ENCODE data around the gene ZNF414.

ZNF414 gene

GRCh38 chr19:8463365-8463764 is 50.6 kb downstream of the ZNF414 start:
- TF ChIP-seq ZNF8 (CRISPR knock-in tag; IDR thresholded peaks at IDR 0.05) (no peak), ESRRG (CRISPR knock-in tag; IDR thresholded peaks at IDR 0.05) (no peak), ZFP30 (CRISPR knock-in tag; IDR thresholded peaks at IDR 0.05) (no peak), GLIS3 (CRISPR knock-in tag; IDR thresholded peaks at IDR 0.05) (no peak), BACH2 (CRISPR knock-in tag; IDR thresholded peaks at IDR 0.05; ENCODE audit: borderline replicate concordance) (no peak), OSR1 (CRISPR knock-in tag; IDR thresholded peaks at IDR 0.05) (no peak), ZNF70 (CRISPR knock-in tag; IDR thresholded peaks at IDR 0.05) (no peak), PPARA (CRISPR knock-in tag; IDR thresholded peaks at IDR 0.05; ENCODE audit: borderline replicate concordance) (no peak), RARB (CRISPR knock-in tag; IDR thresholded peaks at IDR 0.05) (no peak), TCF4 (CRISPR knock-in tag; IDR thresholded peaks at IDR 0.05; ENCODE audit: borderline replicate concordance) (no peak), POU6F1 (CRISPR knock-in tag; IDR thresholded peaks at IDR 0.05; ENCODE audit: borderline replicate concordance, low read depth) (no peak), PATZ1 (CRISPR knock-in tag; IDR thresholded peaks at IDR 0.05; ENCODE audit: borderline replicate concordance) (no peak), CSRNP3 (CRISPR knock-in tag; IDR thresholded peaks at IDR 0.05) (no peak), CSDC2 (CRISPR knock-in tag; IDR thresholded peaks at IDR 0.05) (no peak), ZFP3 (CRISPR knock-in tag; IDR thresholded peaks at IDR 0.05) (no peak), ISL1 (CRISPR knock-in tag; IDR thresholded peaks at IDR 0.05) (no peak)

GRCh38 chr19:8462571-8462970 is 51.4 kb downstream of the ZNF414 start:
- ATAC-seq = no peak
- TF ChIP-seq ZNF565 (CRISPR knock-in tag; conservative IDR thresholded peaks at IDR 0.05; ENCODE audit: low read depth) (no peak), ESRRG (CRISPR knock-in tag; IDR thresholded peaks at IDR 0.05) (no peak), GLIS3 (CRISPR knock-in tag; IDR thresholded peaks at IDR 0.05) (no peak), BACH2 (CRISPR knock-in tag; IDR thresholded peaks at IDR 0.05; ENCODE audit: borderline replicate concordance) (no peak), PPARA (CRISPR knock-in tag; IDR thresholded peaks at IDR 0.05; ENCODE audit: borderline replicate concordance) (no peak), ZFP30 (CRISPR knock-in tag; IDR thresholded peaks at IDR 0.05) (no peak), ZC3H10 (CRISPR knock-in tag; IDR thresholded peaks at IDR 0.05) (no peak), RARB (CRISPR knock-in tag; IDR thresholded peaks at IDR 0.05) (no peak), TCF4 (CRISPR knock-in tag; IDR thresholded peaks at IDR 0.05; ENCODE audit: borderline replicate concordance) (no peak), TSHZ2 (CRISPR knock-in tag; IDR thresholded peaks at IDR 0.05) (no peak), CREB5 (CRISPR knock-in tag; IDR thresholded peaks at IDR 0.05; ENCODE audit: low read depth) (no peak), TOX (CRISPR knock-in tag; IDR thresholded peaks at IDR 0.05; ENCODE audit: borderline replicate concordance) (no peak), PATZ1 (CRISPR knock-in tag; IDR thresholded peaks at IDR 0.05; ENCODE audit: borderline replicate concordance) (no peak), CSRNP3 (CRISPR knock-in tag; IDR thresholded peaks at IDR 0.05) (no peak), OSR1 (CRISPR knock-in tag; IDR thresholded peaks at IDR 0.05) (no peak), ISL1 (CRISPR knock-in tag; IDR thresholded peaks at IDR 0.05) (no peak), ZNF70 (CRISPR knock-in tag; IDR thresholded peaks at IDR 0.05) (no peak)

More at GRCh38 chr19:8463365-8463764, 50.6 kb downstream of the ZNF414 start:
- no peak for ATAC-seq

All from SK-N-SH treated with all-trans-retinoic acid at 6 μM for 48 hours (cell line).